ENCODE measurements around the gene PNPLA5. TPM values are rescaled to one million over a fixed set of nuclear protein-coding genes. Genes with fewer than 3 reads are reported as not detected.
A peak's percentile ranks its signal among the peaks of the same experiment; 100 is the strongest.
"Not testable (repeated sequence)": the region's sequence is repeated elsewhere in the genome, so short reads cannot be mapped to it uniquely, and the experiment has no call there.

Gene PNPLA5
- total and polyA plus RNA-seq, 5 experiments from 2014 or later: not detected

GRCh38 chr22:43922123-43922522 lies 30.3 kb upstream of the PNPLA5 start:
- POLR2A ChIA-PET: interaction anchor here (0.6 kb wide), 1 partner anchor 1405 kb away, joined by 3 read pairs; no protein-coding TSS in a partner anchor
- Mint-ChIP-seq H3K4me3 (peak overlapping the region in 2 of 10 donors; percentile 41 to 95), H3K27ac (no peak overlapping the region), H3K9me3 (peaks cover 0 to 2% (median 0%) of the 10 kb centered on the region in 9 donors), H3K27me3 (peaks cover 5 to 44% (median 21%) of the 10 kb centered on the region in 5 donors), H3K36me3 (no peaks in the 10 kb centered on the region), H3K4me1 (peaks cover 0 to 13% (median 6%) of the 10 kb centered on the region in 4 donors)
- ATAC-seq (no peak), DNase-seq (no peak)

GRCh38 chr22:43921370-43921769 lies 29.6 kb upstream of the PNPLA5 start:
- no peaks in the 10 kb centered on the region for H3K36me3 Mint-ChIP-seq
- no peak overlapping the region for H3K4me3 Mint-ChIP-seq
- H3K9me3 Mint-ChIP-seq: peaks cover 0 to 2% (median 0%) of the 10 kb centered on the region in 9 donors
- H3K27ac Mint-ChIP-seq: no peak overlapping the region
- DNase-seq (no peak), ATAC-seq (no peak)
- peaks cover 5 to 48% (median 24%) of the 10 kb centered on the region in 5 donors for H3K27me3 Mint-ChIP-seq
- H3K4me1 Mint-ChIP-seq: peaks cover 0 to 13% (median 6%) of the 10 kb centered on the region in 4 donors
- POLR2A ChIA-PET: no interaction called here

- ATAC-seq (no peak), DNase-seq (no peak)
- POLR2A ChIA-PET: no interaction called here
- Mint-ChIP-seq H3K4me1 (peaks cover 0 to 13% (median 5%) of the 10 kb centered on the region in 4 donors), H3K27ac (no peak overlapping the region), H3K36me3 (no peaks in the 10 kb centered on the region), H3K9me3 (no peaks in the 10 kb centered on the region), H3K4me3 (no peak overlapping the region), H3K27me3 (peaks cover 3 to 47% (median 22%) of the 10 kb centered on the region in 5 donors)
These were observed 27.5 kb upstream of the PNPLA5 start for GRCh38 chr22:43919106-43919973.

GRCh38 chr22:43917521-43917920 lies 25.7 kb upstream of the PNPLA5 start:
- H3K27ac Mint-ChIP-seq: no peak overlapping the region
- peaks cover 0 to 2% (median 0%) of the 10 kb centered on the region in 4 donors for H3K4me1 Mint-ChIP-seq
- POLR2A ChIA-PET: interaction anchor here (0.7 kb wide), 1 partner anchor 466 kb away, joined by 6 read pairs; no protein-coding TSS in a partner anchor
- DNase-seq: no peak
- H3K27me3 Mint-ChIP-seq: peaks cover 3 to 58% (median 30%) of the 10 kb centered on the region in 5 donors
- no peaks in the 10 kb centered on the region for H3K36me3 Mint-ChIP-seq
- no peak for ATAC-seq
- H3K9me3 Mint-ChIP-seq: no peaks in the 10 kb centered on the region
- no peak overlapping the region for H3K4me3 Mint-ChIP-seq

GRCh38 chr22:43911351-43911750 lies 19.5 kb upstream of the PNPLA5 start:
- H3K27ac Mint-ChIP-seq: peak overlapping the region in 1 of 10 donors; percentile 20
- ATAC-seq (no peak), DNase-seq (no peak)
- no peak overlapping the region for H3K4me3 Mint-ChIP-seq
- H3K4me1 Mint-ChIP-seq: no peaks in the 10 kb centered on the region
- POLR2A ChIA-PET: no interaction called here
- peaks cover 0 to 34% (median 26%) of the 10 kb centered on the region in 5 donors for H3K27me3 Mint-ChIP-seq
- peaks cover 0 to 2% (median 0%) of the 10 kb centered on the region in 9 donors for H3K9me3 Mint-ChIP-seq
- no peaks in the 10 kb centered on the region for H3K36me3 Mint-ChIP-seq

GRCh38 chr22:43910178-43910695 lies 18.4 kb upstream of the PNPLA5 start:
- no peaks in the 10 kb centered on the region for H3K4me1 Mint-ChIP-seq
- no peak for ATAC-seq
- H3K4me3 Mint-ChIP-seq: no peak overlapping the region
- POLR2A ChIA-PET: no interaction called here
- no peak overlapping the region for H3K27ac Mint-ChIP-seq
- no peaks in the 10 kb centered on the region for H3K36me3 Mint-ChIP-seq
- peaks cover 0 to 43% (median 26%) of the 10 kb centered on the region in 5 donors for H3K27me3 Mint-ChIP-seq
- peaks cover 0 to 2% (median 0%) of the 10 kb centered on the region in 9 donors for H3K9me3 Mint-ChIP-seq
- no peak for DNase-seq

GRCh38 chr22:43909708-43910107 lies 17.9 kb upstream of the PNPLA5 start:
- H3K4me3 Mint-ChIP-seq: no peak overlapping the region
- DNase-seq: no peak
- no peak overlapping the region for H3K27ac Mint-ChIP-seq
- no peaks in the 10 kb centered on the region for H3K36me3 Mint-ChIP-seq
- no peak for ATAC-seq
- H3K4me1 Mint-ChIP-seq: no peaks in the 10 kb centered on the region
- POLR2A ChIA-PET: no interaction called here
- H3K9me3 Mint-ChIP-seq: peaks cover 0 to 2% (median 0%) of the 10 kb centered on the region in 9 donors
- H3K27me3 Mint-ChIP-seq: peaks cover 0 to 43% (median 27%) of the 10 kb centered on the region in 5 donors

- H3K4me3 Mint-ChIP-seq: no peak overlapping the region
- H3K4me1 Mint-ChIP-seq: no peaks in the 10 kb centered on the region
- no peaks in the 10 kb centered on the region for H3K36me3 Mint-ChIP-seq
- H3K9me3 Mint-ChIP-seq: no peaks in the 10 kb centered on the region
- no peak overlapping the region for H3K27ac Mint-ChIP-seq
- POLR2A ChIA-PET: no interaction called here
- ATAC-seq: no peak
- DNase-seq: no peak
- peaks cover 0 to 35% (median 26%) of the 10 kb centered on the region in 5 donors for H3K27me3 Mint-ChIP-seq
These were observed 13.9 kb upstream of the PNPLA5 start for GRCh38 chr22:43905681-43906080.

GRCh38 chr22:43904412-43904811 lies 12.6 kb upstream of the PNPLA5 start:
- H3K36me3 Mint-ChIP-seq, H3K27ac Mint-ChIP-seq, H3K4me3 Mint-ChIP-seq, H3K9me3 Mint-ChIP-seq, POLR2A ChIA-PET, ATAC-seq, H3K4me1 Mint-ChIP-seq: not testable (repeated sequence)
- DNase-seq: peak in 4 of 10 donors; percentile 11 to 19 (median 17)
- H3K27me3 Mint-ChIP-seq: peaks cover 0 to 35% (median 18%) of the 10 kb centered on the region in 5 donors

- H3K9me3 Mint-ChIP-seq, H3K4me3 Mint-ChIP-seq, DNase-seq, H3K4me1 Mint-ChIP-seq, H3K36me3 Mint-ChIP-seq, ATAC-seq, POLR2A ChIA-PET: not testable (repeated sequence)
- peak overlapping the region in 1 of 10 donors; percentile 75 for H3K27ac Mint-ChIP-seq
- H3K27me3 Mint-ChIP-seq: peaks cover 0 to 35% (median 22%) of the 10 kb centered on the region in 5 donors
These were observed 11.2 kb upstream of the PNPLA5 start for GRCh38 chr22:43903033-43903432.

- Mint-ChIP-seq H3K27ac (no peak overlapping the region), H3K9me3 (no peaks in the 10 kb centered on the region), H3K36me3 (no peaks in the 10 kb centered on the region), H3K27me3 (peaks cover 0 to 35% (median 24%) of the 10 kb centered on the region in 5 donors), H3K4me1 (no peaks in the 10 kb centered on the region), H3K4me3 (no peak overlapping the region)
- DNase-seq (no peak), ATAC-seq (no peak)
- POLR2A ChIA-PET: no interaction called here
These were observed 10.3 kb upstream of the PNPLA5 start for GRCh38 chr22:43901976-43902643.

GRCh38 chr22:43900206-43900605 lies 8.4 kb upstream of the PNPLA5 start:
- H3K4me1 Mint-ChIP-seq: no peaks in the 10 kb centered on the region
- ATAC-seq (no peak), DNase-seq (no peak)
- H3K27me3 Mint-ChIP-seq: peaks cover 2 to 29% (median 24%) of the 10 kb centered on the region in 5 donors
- POLR2A ChIA-PET: no interaction called here
- H3K4me3 Mint-ChIP-seq: no peak overlapping the region
- H3K27ac Mint-ChIP-seq: no peak overlapping the region
- H3K36me3 Mint-ChIP-seq: no peaks in the 10 kb centered on the region
- H3K9me3 Mint-ChIP-seq: no peaks in the 10 kb centered on the region

Data from naive thymus-derived CD8-positive, alpha-beta T cell (primary cell).